VCaP (cell line): ENCODE measurements around the gene CLCA1.

Source experiments
- H3K27ac ChIP-seq: fragments of 450-650 bp; 2 replicates; pipeline ENCODE4 v1.5.1; 2017
- TF ChIP-seq, protein P1 (sequence below): fragments of 450-650 bp; conservative IDR thresholded peaks from 2 replicates; pipeline ENCODE4 v1.5.1; 2017; ENCODE audit warnings: mild to moderate bottlenecking, moderate library complexity

The CLCA1 gene

DNA sequence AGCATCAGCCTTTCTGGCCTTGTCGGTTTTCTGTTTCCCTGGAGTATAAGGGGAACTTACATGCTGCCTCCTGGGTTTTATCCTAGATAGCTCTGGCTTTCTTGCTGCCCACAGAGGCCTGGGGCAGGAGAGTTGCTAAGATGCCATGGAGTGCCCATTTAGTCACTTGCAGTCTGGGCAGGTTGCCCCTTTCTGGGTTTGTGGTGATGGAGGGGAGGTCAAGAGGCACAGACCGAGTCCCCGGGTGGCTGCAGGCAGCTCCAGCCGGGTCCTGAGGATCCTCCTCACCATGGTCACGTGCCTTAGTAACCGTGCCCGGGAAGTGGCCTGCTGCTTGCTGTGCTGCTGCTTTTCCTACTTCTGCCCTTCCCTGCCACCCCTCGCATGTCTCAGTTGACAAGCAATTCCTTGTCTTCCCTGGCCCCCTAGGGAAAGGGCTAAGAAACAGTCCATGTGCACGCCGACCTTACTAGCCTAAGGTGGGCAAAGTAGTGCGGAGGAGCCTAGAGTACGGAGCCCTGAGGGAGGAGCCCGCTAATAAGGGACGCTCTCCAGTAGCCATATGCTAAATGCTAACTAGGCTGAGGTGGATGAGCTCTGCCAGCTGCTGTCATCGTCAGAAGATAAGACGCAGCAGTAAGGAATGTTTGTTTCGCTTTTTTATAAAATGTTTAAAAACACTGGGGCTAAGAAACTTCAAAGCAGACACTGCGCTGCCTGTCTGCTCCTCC is 34.8 kb downstream of the CLCA1 start:
- H3K27ac ChIP-seq = peak overlapping the region; percentile 73
- TF ChIP-seq, protein P1, sequence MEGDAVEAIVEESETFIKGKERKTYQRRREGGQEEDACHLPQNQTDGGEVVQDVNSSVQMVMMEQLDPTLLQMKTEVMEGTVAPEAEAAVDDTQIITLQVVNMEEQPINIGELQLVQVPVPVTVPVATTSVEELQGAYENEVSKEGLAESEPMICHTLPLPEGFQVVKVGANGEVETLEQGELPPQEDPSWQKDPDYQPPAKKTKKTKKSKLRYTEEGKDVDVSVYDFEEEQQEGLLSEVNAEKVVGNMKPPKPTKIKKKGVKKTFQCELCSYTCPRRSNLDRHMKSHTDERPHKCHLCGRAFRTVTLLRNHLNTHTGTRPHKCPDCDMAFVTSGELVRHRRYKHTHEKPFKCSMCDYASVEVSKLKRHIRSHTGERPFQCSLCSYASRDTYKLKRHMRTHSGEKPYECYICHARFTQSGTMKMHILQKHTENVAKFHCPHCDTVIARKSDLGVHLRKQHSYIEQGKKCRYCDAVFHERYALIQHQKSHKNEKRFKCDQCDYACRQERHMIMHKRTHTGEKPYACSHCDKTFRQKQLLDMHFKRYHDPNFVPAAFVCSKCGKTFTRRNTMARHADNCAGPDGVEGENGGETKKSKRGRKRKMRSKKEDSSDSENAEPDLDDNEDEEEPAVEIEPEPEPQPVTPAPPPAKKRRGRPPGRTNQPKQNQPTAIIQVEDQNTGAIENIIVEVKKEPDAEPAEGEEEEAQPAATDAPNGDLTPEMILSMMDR = no peak

GRCh38 chr1:86504137-86504479 is 35.4 kb downstream of the CLCA1 start:
- TF ChIP-seq, protein P1 = no peak
- H3K27ac ChIP-seq = peak overlapping the region; percentile 73

DNA sequence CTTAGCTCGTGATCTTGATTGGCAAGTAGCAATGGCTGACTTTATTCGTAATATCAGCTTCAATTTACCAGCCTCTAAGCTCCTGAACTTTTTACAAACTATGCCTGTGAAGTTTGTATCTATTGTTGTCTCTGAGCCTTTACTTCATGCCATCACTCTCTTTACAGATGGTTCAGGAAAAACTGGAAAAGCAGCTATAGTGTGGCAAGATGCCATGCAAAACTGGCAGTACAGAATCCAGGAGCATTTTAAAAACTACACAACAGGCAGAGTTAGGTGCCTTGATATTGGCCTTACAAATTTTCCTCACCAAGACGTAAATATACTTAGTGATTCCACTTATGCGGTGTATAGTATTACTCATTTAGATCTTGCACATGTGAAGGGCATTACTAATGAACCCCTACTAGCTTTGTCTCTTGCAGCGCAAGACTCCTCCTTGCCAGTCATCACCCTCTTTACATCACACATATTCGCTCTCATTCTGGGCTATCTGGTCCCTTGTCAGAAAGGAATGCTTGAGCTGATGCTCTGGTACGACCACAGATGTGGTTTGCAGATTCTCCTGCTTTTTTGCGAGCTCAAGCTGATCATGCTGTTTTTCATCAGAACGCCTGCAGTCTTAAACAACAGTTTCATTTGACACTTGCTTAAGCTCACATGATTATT is 36.3 kb downstream of the CLCA1 start:
- TF ChIP-seq, protein P1 = no peak
- H3K27ac ChIP-seq = peak overlapping the region; percentile 73

DNA sequence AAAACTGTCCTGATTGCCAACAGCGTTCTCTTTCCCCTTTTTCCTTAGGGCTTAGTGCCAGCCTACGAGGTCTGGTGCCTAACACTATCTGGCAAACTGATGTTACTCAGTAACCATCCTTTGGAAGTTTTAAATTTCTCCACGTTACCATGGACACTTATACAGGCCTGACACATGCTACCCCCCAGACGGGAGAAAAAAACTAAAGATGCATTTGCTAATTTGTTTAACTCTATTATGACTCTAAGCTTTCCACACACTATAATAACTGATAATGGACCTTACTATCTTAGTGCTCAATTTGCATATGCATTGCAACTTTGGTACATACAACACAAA is 36.8 kb downstream of the CLCA1 start:
- TF ChIP-seq, protein P1 = no peak
- peak overlapping the region; percentile 73 for H3K27ac ChIP-seq

DNA sequence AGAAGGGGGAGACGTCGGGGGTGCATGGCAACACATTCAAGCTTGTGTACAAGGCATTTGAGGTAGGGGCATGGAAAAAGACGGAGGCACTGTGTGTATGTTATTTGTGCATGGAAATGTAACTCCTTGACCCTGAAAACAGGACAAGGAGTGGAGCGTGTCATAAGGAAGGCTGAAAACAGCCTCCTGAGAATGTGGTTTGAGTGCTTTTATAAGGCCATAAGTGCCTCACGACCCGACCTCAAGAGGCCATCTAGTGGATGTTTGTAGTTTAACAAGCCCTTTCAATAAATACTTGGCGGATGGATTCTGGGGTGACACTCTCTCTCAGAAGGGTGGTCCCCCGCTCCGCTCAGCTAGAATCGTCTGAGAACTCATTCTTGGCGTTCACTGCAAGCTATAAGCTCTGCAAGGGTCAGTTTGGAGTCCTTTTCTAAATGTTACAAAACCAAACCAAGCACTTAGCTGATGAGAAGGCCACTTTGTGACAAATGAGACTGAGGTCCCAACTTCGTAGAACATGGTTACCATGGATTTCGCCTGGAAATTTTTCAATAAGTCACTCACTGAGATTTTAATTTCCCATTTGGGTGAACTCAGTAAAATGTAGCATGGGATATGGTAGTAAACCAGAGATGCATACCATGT is 39.3 kb downstream of the CLCA1 start:
- no peak overlapping the region for H3K27ac ChIP-seq
- TF ChIP-seq, protein P1 = peak; percentile 72

- H3K27ac ChIP-seq = no peak overlapping the region
- TF ChIP-seq, protein P1 = no peak
These were observed 39.8 kb downstream of the CLCA1 start for GRCh38 chr1:86508583-86508969.

DNA sequence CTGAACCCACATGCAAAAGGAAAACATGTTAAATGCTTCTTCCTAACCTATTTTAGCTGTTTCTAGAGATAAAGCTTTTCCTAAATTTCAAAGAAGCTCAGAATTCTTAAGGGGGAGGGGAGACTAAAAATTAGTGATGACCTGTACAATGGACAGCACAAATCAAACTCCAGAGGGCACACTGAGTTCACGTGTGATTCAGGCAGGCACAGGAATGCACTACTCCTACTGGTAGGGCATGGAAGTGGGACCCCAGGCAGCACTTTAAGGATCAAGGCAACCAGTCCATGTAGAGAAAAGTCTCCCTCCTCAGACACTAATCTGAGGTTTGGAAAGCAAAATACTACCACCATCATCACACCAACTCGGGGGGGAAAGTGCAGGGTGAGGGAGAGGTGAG is 46.9 kb downstream of the CLCA1 start:
- TF ChIP-seq, protein P1 = peak; percentile 67
- no peak overlapping the region for H3K27ac ChIP-seq
